NCI-H1105 (cell line): ENCODE measurements around the gene HOXA3.

Experiments used
- DNase-seq: peaks from one replicate; lab custom pipeline; 2025; lab: John Stamatoyannopoulos, UW

Gene HOXA3

DNA sequence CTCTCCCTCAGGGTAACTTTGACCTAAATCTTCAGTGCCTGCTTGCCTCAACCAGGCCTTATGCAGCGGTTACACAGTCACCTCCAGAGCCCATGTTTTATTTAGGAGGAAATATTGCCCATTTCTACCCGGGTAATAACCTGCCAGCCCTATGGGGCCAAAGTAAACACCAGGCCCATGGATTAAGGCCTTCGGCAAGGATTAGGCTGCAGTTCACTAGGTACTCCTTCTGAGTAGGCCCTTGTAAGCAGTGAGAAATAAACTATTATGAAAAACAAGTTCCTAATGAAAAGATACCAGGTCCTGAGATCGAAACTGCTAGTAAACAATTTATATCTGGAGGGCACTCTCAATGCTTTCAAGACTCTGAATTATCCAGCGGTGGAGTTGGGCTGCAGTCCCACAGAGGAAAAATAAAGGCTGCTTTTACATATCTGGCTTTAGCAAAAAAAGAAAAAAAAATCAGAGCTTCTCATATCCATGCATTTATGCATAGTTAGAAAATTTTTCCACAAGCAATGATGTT is 25.5 kb upstream of the HOXA3 start:
- DNase-seq = no peak

DNA sequence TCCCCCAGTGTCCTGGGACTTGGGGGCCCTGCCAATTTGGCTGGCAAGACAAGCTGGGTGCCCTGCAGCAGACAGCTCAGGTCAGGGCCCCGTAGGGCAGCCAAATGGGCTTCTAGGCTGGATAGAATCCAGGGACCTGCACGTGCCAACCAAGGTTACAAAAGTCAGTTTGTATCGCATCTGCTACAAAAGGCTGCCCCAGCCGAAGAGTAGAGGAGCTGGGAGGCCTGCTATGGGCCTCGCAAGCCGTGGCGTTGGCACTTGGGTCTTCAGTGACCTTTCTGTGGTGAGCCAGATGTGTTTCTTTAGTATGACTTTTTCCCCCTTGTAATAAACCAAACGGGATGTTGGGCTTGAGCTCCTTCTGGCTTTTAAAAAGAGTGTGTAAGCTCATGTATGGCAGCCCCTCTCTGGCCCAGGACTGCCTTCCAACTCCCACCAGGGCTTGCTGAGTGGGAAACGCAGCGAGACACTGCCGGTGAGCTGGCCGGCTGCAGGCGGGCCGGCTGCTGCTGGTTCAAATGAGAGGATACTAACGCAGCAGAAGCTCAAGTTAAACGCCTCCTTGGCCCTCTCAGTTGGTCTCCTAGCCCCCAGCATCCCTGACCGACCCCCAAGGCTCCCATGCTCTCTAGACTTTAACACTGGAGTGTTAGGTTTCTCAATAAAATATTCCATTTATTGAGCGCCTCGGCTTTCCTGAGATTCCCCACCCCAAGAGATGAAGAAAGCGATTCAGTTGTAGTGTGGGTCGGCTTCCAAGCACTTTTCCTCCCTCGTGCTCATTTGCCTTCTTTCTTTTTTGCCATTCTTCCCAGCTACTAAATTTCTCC is 24.8 kb upstream of the HOXA3 start:
- DNase-seq = no peak

DNA sequence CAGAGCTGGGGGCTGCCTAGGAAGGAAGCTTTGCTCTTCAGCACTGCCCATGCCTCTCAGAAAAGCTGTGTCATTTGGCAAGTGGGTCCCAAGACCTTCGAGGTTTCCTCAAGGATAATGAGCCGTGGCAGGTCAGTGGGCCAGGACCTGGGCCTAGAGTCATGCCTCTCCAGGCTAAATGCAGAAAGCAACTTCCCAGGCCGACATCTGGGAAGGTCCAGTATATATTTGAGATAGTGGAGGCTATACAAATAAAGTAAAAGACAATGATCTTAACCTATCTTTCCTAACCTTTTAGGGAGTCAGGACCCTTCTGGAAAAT is 24.1 kb upstream of the HOXA3 start:
- DNase-seq = no peak

DNA sequence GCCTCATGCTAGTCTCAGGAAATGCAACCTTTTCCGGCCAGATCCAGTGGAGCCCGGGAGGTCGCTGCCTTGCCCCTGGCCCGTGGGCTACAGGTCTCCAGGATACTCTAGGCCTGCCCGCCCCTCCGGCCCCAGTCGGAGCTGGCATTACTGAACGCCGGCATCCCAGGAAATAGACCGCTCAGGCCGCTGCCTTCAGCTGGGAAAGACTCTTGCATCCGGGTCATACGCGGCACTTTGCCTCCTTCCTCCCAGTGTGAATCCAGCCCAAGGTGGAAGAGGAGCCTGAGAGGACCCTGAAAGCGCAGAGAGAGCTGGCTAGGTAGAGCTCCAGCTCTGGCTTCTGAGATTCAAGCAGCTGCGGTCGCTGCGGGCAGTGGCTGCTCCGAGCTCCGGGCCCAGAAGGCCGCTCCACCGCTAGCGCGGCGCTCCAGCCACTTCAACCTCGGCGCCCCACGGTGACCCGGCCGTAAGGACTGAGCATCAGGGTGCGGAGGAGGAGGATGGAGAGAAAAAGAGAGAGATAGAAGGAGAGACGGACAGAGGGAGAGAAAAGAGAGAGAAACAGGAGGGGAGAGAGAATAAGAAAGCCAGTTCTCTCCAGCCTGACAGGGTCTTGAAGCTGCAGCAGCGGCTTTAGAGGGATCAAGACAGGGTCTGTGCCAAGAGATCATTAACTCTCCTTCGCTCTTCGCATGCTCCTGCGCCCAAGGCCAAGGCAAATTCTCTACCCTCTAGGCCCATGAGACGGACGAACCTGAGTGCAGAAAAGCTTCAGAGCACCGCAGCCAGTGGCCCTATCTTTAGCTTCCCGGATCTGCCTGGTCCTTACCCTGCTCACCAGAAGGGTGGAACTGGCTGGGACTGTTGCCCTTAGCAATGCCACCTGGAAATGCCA is 23.5 kb upstream of the HOXA3 start:
- no peak for DNase-seq

DNA sequence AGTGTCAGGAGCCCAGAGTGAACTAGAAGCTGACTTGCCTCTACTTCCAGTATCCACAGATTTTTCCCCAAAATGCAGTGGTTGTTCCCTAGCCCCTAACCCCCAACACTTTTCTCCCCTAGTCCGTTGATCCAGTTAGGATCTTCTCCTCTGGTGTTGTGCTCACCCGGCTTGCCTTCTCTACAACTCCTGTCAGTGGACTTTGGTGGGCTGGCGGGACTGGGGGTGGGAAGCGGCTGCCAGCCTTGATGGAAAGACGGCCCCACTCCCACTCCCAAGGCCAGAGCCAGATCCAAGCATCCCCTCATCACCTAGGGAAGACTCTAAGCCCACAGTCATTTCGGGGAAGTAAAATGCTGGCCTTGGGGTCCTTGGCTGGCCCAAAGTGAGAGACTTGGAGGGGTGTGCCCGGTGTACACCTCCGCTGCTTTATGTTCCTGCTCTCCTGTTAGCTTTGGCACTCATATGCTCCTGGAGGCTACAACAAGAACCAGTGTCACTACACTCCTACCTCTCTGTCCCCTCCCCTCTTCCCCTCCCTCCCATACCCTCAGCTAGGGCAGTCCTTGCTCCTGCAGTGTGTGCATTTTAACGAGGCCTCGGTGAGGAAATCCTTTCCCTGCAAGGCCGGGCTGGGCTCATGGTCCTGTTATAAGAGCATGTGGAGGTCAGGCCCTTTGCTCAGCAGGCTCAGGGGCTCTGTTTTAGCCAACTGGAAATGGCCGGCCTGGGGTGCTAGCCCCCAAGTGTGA is 22.7 kb upstream of the HOXA3 start:
- DNase-seq = no peak

DNA sequence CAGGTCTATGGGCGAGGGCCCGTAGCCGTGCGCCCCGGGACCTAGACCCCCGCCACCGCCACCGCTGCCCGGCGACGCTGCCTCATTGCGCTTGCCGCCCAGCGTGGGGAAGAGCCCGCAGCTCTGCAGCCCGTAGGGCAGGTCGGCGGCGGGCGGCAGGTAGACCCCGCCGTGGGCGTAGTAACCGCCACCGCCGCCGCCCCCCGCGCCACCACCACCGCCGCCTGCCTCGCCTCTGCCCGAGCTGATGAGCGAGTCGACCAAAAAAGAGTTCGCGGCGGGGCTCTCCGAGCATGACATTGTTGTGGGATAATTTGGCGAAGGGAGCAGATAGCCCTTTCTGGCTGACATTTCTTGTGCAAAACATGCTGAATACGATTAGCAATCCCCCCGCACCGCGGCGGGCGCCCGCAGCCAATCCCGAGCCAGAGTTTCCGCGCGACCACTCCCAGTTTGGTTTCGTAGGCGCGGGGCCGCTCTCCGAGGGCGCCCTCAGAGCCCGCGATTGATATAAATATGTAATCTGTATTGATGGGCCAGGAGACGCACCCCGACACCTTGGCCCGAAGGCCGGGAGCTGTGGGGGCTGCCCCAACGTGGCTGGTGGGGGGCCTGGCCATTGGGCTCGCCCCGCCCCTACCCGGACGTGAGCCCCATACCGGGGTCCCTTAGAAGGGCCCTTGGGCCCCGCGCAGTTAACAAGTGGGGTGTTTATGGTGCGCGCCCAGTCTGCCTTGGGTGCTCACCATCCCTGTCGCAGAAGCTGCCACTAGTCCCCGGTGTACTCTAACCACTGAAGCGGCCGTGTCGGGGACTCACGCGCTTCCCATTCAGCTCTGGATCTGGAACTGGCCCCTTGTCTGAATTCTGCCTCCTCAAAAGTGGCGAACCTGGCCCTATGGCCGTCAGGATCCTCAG is 21.8 kb upstream of the HOXA3 start, which contains the start of gene HOXA10:
HOXA10 (minus strand) TSS at position 365 of the 918 bp plus-strand sequence; CDS start at position 351, 14 bp downstream.
- DNase-seq = peak; percentile 57

DNA sequence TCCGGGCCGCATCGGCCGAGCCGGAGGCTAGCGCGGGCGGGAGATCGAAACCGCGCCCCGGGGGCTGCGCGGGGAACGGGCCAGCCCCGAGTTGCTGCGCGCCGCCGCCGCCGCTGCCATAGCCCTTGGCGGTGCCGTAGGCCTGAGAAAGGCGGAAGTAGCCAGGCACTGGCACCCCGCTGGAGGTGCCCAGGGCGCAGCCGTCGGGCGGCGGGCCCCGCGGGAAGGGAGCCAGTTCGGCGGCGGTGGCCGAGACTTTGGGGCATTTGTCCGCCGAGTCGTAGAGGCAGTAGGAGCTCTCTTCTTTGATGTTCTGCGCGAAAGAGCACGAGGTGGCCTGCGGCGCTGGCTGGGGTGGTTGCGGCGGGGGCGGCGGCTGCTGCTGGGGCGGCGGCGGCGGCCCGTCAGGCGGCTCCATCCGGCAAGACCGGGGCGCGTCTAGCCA is 21.1 kb upstream of the HOXA3 start:
- DNase-seq = no peak

DNA sequence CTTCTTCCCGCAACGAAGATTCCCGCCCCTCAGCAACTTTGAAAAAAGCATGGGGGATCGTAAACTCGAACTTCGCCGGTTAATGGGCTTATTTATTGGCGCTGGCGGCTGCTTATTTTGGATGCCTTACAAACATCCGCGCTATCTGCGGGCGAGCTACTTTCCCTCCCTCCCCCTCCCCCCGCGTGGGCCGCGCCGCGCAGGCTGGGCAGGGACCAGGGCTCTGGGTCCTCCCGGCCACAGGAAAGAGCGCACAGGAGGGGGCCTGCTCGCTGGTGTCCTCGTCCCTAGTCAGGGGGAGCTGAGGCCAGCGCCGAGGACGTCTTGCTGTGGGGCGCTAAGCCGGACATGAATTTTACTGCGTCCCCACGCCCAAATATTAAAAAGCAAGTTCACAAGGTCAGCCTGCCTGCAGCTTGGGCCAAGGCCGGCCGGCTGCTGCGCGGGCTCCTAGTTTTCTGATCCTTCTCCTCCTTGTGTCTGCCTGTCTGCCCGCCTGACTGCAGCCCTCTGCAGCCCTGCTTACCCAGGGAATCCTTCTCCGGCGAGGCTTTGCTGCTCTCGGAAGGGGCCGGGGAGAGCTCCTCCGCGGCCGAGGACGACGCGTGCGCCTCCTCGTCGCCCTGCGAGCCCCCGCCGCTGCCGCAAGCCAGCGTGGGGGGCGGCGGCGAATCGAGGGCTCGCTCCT is 20.6 kb upstream of the HOXA3 start:
- peak; percentile 55 for DNase-seq

DNA sequence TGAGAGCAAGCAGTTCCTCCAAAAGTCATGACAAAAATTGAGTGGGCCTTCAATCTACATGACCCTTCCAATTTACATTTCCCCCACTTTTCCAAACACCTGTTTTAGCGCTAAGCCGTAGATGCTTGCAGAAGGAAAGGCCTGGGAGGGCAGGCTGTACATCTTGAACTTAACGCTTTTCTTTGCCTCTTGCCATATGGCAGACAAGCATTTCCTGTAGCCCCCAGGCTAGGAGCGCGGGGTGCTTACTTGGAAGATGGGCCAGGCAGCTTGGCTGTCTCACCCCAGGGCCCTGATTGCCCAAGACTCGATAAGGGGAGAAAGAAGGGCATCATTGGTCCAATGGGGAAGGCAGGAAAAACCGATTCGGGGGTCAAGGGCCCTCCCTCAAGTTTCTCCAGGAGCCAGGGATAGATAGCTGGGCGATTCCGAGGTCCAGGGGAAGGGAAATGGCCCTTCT is 20.0 kb upstream of the HOXA3 start:
- no peak for DNase-seq

DNA sequence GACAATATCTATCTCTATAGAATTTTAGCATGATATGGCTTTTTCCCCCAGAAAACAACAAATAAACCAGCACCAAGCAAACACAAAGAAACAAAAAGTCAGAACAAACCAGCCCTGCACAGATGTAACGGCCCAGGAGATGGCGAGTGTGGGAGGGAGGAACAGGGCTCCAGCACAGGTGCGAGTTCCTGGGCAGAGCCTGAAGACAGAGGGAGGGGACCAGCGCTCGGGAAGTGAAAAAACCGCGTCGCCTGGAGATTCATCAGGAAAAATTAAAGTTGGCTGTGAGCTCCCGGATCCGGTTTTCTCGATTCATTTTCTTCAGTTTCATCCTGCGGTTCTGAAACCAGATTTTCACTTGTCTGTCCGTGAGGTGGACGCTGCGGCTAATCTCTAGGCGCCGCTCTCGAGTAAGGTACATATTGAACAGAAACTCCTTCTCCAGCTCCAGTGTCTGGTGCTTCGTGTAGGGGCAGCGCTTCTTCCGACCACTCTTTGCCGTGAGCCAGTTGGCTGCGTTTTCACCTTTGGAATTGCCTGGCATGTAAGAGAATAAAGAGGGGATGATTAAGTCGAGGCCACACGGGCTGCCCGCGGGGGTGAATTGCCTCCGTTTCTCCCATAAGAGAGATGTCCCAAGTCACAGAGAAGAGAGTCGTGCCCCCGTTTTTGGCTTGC is 19.4 kb upstream of the HOXA3 start:
- no peak for DNase-seq

DNA sequence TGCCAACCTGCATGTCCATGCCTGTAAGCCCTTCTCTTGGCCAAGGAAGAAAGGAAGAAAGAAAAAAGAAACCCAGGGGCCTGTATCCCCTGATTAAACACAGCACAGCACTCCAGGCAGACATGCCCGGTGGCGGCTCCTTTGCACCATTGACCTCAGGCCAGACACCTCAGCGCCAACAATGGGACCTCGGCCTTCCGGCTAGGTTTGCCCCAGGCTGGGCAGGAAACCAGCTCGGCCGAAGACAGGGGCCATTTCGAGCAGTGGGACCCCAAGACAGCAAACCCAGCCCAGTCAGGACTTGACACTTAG is 18.9 kb upstream of the HOXA3 start:
- no peak for DNase-seq

DNA sequence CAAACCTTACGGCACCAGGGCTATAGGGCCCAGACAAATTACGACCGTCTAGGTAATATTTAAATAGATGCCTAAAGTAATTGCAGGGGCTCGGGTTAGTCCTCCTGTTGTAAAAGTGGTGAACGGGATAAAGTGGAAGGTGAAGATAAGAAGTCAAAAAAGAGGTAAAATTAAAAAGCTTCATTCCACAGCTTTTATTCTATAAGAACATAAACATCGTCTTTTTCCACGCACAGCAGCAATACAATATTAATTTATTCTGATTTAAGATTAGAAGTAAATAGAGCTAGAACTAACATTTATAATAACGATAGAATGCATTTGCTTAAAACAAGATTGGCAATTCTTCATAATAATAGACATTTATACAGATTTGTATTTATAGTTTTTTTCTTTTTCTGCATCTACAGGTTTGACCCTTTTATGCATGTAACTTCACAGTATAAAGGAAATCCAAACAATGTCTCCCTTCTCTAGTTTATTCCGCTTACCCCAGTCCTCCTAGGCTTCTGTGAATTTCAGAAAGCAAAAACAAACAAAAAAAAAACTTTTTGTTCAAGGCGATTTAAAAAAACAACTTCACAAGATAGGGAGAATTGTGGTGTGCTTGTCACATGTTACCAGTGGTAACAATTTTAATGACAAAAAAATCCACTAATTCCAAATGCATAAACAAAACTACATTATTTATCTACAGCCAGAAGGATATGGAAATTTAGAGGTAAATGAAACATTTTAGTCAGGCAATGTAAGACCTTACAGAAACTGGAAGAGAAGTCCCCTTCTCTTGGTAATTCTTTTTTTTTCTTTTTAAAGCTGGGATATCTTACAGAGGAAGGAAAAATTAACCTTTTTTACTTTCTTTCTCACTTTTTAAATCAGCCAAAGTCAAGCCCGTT is 18.3 kb upstream of the HOXA3 start:
- no peak for DNase-seq

DNA sequence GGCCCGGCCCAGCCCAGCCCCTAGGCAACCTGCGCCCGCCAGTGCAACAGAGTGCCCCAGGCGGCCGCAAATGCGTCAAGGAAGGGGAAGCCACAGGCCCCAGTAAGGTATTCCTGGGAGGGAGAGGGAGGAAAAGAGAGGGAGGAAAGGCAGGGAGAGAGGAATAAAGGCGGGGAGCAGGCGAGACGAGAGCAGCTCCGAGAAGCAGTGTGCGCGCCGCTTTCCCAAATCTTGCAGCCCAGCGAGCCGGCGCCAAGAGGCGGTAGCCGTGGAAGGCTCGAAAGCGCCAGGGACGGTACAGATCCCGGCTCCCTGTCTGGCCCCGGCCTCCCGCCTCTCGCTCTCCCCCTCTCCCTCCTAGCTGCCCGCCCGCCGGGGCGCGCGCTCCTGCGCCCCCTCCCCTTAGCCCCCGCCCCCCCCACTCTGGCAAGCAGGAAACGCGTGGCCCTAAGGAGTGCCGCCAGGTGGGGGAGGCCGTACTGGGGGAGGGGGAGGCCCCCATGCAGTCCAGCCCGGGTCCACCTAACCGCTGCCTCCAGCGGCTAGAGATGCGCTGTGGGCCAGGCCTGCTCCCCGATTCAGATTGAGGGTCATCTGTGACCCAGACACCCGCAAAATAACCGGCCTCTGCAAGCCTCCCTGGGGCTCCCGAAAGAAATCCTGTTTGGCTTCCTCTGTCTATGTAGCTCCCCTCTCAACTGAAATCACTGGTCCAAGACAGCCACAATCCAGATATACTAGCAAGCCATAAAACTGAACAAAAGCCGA is 17.5 kb upstream of the HOXA3 start:
- peak; percentile 78 for DNase-seq

DNA sequence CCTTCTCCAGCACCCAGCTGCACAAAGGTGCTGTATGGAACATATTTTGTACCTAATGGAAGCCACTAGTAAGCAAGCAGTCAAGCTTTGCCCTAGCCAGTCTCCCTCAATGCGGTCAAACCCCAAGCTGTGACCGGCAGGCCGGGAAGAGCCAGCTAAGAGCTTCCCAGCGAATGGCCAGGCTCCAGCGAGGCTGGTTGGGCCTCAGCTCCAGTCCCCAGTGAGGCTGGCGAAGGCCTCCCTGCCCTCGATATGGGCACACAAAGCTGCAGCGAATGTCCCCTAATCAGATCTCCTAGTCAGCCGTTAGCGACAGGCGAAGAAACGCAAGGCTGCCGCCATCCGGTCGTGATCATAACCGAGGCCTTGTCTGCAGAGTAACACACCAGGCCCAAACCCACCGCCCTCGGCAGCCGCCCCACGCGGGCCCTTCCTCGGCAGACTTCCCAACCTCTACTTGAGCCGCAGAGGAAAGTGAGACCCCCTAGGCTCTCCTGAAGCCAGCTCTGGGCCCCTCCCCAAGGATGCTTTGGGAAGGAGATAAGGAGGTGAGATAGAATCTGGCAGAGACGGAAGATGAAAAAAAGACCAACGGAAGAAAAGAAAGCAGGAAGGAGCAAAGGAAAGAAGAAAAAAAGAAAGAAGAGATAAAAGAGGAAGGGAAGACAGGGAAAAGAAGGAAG is 16.0 kb upstream of the HOXA3 start:
- DNase-seq = peak; percentile 11

DNA sequence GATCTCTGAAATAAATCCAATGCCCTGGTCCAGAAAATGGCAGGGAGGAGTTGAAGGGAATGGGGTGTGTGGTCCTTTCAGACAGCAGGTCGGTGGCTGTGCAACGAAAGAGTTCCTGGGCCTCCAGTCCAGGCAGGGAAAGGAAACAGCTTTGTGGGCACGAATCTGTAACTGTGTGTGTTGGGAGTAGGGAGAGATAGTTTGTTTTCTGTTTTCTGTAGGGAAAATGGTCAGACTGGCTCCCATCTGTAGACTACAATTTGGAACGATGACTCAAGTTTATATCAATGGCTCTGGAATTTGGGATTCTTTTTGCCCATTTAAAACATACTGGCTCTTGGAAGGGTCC is 15.5 kb upstream of the HOXA3 start:
- no peak for DNase-seq

DNA sequence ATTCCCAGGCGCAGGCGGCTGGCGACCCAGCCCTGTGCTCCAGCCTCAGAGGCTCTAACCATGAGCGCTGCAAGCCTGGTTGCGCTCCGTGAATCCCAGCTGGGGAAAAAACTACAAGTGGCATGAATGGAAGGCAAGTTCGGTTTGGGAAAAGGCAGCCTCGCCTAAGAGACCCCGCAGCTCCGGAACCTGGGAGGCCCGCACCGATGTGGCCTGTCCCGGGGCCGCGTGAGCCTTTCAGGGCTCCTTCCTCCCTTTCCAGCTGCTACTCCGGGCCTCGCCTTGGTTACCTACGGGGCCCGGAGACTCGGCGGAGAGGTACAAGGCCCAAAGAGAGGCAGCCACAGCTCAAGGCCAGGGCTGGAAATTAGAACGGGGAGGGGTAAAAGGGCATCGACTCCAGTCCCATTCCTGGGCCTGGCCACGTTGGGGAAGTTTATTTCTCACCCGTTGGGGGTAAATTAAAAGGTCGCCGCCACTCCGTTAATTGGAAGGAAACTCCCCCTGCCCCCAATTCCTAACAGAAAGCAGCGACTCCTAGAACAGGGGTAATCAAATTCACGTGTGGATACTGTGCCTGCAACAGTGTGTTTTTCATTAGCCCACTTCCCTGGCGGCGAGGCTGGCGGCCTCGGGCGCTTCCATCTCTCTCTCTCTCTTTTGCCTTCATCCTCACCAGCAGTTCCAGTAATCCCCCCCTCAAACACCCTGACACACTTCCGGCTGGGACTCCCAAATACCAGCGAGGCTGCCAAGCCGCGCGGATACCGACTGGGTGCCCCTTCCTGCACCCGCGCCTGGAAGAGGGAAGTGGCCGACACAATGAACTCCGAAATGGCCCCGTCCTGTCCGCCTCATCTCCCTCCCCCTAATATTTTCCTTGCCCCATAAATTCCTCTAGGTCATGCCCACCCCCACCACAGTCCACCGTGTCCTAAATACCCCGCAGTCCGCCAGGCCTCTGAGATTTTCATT is 14.4 kb upstream of the HOXA3 start:
- no peak for DNase-seq
